Epidermal melanocyte (primary cell): ENCODE data around the gene ANKRD18B.
"Not testable (repeated sequence)": the region's sequence is repeated elsewhere in the genome, so short reads cannot be mapped to it uniquely, and the experiment has no call there.

ENCODE experiments used
- DNase-seq: peaks from one replicate; pipeline ENCODE4 v3.0.0; 2011; ENCODE audit warnings: low spot score; ENCODE audit not compliant: insufficient read length

ANKRD18B gene

DNA sequence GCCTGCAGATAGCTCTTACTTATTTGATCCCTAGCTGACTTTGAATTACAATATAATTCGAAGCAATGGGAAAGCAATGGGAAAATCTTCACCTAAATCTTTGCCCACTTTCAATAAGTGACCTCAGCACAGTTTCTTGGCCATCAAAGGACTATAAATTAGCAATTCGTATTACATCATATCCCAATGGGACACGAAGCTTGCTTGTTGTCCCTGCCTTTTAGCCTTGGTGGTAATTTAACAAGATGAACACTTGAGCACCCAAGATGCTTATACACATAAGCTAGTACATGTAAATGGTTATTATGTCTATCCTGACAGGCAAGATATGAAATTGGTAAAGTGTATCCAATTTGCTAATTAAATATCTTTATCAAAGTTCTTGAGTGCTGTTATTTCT is 9.9 kb downstream of the ANKRD18B start:
- DNase-seq, result not testable (repeated sequence)

DNA sequence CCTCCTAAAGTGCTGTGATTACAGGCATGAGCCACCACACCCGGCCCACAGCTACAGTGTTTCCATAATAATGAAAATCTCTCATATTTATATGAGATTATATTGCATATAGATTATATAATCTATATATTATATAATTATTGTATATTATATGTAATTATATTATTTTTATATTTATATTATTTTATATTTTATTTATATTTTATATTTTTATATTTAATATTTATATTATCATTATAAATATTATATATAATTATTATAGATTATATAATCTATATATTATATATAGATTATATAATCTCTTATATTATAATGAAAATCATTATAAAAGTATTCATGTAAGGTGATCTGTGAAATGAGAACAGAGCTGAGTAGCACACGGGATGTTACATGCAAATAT is 11.5 kb downstream of the ANKRD18B start:
- DNase-seq, result no peak

DNA sequence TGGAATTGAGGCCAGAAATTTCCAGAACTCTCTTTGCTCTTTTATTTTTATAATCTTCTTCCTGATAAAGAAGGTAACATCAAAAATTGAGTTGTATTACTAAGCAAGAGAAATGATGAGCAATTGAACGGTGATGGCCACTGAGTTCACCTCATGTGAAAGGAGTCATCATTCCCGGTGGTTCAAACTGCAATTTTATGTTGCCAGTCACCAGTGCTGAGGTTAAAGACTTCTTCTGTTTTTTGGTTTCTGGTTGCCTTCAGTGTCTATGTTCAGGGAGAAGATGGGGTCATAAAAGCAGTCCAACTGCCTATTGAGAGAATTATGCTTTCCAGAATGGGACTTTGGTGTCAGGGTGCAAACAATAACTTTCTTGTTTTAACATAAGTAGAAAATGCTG is 19.4 kb downstream of the ANKRD18B start:
- DNase-seq, result not testable (repeated sequence)

DNA sequence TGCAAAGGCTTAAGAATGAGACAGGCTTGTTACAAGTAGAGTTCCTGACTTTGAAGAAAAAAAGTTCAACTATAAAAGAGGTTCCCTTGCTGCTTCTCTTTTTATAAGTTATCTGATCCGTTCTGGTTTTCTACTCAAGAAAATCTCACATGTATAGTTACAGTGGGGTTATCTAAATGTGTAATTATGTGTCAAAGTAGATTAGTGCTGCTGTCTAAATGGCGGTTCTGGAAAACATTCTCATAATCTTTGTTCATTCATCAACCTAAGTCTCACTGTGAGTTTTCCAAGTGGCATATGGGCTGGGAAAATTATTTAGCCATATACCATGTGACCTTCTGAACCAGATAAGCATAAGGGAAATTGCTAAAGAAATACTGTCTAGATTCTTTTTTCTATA is 21.7 kb downstream of the ANKRD18B start:
- DNase-seq, result not testable (repeated sequence)

DNA sequence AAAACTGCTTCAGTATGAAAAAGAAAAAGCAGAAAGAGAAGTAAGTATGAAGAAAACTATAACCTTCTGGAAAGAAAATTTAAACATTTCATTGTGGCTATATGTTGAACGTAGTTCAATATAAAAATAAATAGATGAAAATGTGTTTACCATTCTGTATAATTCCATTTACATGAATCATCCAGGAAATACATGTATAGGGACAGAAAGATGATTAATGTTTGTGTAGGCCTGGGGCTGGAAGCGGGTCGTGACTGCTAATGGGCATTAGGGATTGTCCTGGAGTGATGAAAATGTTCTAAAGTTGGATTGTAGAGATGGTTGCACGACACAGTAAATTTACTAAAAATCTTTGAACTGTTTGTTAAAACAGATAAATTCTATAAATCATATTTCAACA is 24.8 kb downstream of the ANKRD18B start:
- not testable (repeated sequence) for DNase-seq

DNA sequence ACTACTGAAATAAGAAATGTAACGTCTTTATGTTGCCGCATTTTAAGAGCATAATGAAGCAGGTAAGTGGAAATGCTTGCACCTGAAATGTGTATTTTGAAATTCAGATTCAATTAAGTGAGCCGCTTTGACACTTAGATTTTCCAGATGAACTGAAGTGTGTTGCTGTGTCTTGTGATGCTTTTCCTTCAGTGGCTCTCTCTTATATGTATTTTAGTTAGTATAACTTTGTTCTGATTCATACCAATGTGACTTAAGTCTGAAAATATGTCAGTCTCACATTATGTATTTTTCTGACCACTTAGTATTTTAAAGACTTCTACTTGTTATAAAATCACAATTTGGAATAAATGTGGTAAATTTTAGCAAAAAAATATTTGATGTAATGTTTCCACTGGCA is 25.4 kb downstream of the ANKRD18B start:
- not testable (repeated sequence) for DNase-seq

DNA sequence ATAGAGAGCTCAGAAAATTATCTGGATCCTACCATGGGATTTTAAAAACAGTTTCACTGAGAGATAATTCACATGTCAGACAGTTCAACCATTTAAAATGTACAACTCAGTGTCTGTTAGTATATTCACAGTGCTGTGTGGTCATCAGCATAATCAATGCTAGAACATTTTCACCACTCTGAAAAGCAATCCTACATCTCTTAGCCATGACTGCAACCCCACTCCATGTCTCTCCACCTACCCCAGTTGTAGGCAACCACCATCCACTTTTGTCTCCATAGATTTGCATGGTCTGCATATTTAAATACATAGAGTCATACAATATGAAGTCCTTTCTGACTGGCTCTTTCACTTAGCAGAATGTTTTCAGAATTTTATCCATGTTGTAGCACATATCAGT is 27.1 kb downstream of the ANKRD18B start:
- DNase-seq, result not testable (repeated sequence)

DNA sequence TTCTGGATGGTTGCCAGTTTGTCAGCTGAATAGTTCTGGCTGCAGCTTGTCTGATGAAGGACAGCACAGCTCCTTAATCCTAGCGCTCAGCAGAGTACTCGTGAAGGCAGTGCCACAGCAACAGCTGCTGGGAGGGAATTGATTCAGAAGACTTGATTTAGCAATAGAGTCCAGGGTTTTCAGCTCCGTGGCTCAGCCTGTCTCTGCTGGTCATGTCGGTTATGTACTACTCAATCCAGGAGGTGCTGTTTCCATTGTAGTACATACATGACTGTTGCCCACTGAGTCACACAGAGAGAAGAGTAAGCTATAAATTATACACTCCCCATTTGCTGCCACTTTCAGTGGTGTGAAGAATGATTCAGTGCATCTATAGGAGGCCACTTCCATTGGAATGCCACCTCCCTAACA is 28.3 kb downstream of the ANKRD18B start:
- not testable (repeated sequence) for DNase-seq

DNA sequence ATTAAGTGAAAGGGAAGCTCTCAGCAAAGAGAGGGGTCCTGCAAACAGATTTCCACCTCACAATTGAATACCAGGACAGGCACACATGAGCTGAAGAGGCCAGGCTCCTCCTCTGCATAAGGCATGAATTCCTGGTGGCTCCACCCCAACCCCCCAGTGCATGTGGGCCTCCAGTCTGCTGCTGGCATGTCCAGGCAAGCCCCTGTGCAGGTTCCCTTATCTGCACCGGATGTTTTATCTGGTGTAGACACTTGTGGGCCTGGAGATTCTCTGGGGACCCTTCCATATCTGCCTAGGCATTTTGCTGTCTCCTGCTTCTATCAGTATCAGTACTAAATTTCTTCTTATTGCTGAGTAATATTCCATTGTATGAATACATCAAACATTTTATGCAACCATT is 36.2 kb downstream of the ANKRD18B start:
- not testable (repeated sequence) for DNase-seq

DNA sequence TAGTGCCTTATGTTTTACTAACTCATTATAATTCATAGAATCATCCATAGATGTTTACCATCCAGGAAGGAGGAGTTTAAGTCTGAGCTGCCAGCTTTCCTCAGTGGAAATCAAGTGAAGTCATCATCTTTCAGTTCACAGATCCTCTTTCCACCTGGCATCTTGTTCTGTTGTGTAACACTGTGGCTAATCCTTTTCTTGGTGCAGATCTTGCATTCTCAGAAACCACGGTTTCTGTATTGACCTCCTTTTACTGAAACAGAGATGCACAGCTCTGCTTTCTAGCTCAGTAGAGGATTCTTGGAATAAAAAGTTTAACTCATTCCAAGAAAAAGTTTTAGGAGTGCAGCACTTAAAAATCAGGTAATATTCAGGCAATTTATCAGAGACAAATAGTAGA is 38.1 kb downstream of the ANKRD18B start:
- not testable (repeated sequence) for DNase-seq

DNA sequence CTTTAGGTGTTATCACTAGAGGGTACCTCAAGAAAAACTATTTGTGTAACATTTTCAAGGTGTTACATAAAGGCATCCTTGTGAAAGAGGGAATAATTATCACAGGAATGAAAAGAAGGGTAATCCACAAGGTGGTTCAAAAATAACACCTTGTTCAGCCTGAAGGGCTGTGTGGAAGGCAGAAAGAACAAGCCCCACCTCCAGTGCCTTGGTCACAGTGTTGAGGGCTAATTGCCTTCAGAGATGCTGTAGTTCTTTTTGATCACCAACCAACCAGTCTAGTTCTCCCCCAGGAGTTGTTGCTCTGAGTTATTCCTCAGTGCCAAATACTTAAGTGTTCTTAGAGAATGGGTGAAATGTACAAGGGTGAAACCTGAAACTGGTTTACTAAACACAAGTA is 43.7 kb downstream of the ANKRD18B start:
- not testable (repeated sequence) for DNase-seq

DNA sequence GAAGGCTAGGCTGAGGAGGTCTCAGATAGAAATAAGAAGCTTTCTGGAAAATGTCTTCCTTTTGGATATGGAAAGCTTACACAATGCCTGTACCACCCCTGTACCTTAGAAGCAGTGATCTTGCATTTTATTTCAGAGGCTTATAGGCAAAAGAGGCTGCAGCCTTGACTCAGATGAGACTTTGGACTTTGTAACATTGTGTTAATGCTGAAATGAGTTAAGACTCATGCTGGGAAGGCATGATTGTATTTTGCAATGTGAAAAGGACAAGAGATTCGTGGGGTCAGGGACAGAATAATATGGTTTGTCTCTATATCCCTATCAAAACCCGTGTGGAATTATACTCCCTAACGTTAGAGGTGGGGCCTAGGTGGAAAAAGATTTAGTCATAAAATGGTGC is 53.7 kb downstream of the ANKRD18B start:
- DNase-seq, result not testable (repeated sequence)

DNA sequence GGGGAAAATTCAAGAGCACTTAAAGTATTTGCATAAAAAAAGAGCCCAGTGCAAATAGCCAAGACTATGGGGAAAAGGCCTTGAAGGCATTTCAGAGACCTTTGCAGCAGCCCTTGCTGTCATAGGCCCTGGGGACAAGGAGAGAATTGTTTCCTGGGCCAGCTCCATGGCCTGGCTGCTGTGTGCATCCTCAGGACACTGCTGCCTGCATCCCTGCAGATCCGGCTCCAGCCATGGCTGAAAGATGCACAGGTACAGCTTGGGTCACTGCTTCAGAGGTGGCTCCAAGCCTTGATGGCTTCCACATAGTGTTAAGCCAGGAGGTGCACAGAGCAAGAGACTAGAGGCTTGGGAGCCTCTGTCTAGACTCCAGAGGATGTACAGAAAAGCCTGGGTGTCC is 55.9 kb downstream of the ANKRD18B start:
- not testable (repeated sequence) for DNase-seq

DNA sequence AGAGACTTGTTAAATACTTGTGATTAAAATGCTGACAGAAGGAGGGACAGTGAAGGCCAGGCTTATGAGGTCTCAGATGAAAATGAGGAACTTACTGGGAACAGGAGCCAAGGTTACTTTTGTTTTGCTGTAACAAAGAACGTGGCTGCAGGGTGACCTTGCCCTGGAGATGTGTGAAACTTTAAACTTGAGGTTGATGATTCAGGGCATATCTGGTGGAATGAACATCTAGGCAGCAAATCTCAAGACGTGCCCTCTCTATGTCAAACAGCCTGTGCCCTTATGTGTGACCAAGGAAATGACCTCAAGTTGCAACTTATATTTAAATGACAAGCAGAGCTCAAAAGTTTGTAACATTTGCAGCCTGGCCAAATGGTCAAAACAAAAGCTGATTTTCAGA is 58.6 kb downstream of the ANKRD18B start:
- DNase-seq, result not testable (repeated sequence)

DNA sequence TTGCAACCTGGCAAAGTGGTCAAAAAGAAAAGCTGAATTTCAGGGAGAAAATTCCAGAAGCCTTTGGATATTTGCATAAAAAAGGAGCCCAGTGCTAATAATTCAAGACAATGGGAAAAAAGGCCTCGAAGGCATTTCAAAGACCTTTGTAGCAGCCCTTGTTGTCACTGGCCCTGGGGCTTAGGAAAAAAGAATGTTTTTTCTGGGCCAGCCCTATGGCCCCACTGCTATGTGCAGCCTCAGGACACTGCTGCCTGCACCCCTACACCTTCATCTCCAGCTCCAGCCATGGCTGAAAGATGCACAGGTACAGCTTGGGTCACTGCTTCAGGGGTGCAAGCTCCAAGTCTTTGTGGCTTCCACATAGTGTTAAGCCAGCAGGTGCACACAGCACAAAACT is 62.1 kb downstream of the ANKRD18B start:
- DNase-seq, result not testable (repeated sequence)

DNA sequence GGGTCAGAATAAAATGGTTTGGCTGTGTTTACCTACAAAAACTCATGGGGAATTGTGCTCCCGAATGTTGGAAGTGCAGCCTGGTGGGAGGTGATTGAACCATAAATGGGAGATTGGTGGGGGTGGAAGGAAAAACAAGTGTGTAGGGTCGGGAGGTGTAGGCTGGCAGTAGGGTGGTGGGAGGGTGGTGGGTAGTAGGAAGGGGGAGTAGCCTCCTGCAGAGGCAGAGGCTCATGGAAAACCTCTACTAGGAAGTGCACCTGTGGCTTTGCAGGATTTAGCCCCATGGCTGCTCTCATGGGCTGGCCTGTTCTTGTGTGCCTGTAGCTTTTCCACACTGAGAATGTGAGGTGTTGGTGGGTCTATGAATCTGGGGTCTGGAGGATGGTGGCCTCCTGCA is 63.7 kb downstream of the ANKRD18B start:
- DNase-seq, result not testable (repeated sequence)

DNA sequence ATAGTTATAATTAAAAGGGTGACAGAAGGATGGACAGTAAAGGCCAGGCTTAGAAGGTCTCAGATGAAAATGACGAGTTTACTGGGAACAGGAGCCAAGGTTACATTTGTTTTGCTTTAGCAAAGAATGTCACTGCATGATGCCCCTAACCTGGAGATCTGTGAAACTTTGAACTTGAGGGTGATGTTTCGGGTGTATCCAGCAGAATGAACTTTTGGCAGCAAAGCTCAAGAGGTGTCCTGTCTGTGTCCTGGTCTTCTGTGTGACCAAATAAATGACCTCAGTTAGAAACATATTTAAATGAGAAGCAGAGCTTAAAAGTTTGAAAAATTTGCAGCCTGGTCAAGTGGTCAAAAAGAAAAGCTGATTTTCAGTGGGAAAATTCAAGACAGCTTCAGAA is 64.8 kb downstream of the ANKRD18B start:
- not testable (repeated sequence) for DNase-seq

DNA sequence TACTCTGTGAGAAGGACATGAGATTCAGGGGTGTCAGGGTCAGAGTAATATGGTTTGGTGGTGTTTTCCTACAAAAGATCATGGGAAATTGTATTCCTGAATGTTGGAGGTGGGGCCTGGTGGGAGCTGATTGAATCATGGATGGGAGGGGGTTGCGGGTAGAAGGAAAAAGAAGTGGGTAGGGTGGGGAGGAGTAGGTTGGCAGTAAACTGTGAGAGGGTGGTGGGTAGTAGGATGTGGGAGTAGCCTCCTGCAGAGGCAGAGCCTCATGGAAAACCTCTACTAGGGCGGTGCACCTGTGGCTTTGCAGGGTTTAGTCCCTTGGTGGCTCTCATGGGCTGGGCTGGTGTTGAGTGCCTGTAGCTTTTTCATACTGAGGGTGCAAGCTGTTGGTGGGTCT is 66.8 kb downstream of the ANKRD18B start:
- not testable (repeated sequence) for DNase-seq

DNA sequence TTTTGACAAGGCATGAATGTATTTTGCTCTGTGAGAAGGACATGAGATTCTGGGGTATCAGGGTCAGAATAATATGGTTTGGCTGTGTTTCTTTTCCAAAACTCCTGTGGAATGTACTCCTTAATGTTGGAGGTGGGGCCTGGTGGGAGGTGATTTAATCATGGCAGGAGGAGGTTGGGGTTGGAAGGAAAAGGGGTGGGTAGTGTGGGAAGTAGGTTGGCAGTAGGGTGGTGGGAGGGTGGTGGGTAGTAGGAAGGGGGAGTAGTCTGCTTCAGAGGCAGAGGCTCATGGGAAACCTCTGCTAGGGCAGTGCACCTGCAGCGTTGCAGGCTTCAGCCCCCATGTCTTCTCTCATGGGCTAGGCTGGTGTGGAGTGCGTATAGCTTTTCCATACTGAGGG is 72.9 kb downstream of the ANKRD18B start:
- not testable (repeated sequence) for DNase-seq

DNA sequence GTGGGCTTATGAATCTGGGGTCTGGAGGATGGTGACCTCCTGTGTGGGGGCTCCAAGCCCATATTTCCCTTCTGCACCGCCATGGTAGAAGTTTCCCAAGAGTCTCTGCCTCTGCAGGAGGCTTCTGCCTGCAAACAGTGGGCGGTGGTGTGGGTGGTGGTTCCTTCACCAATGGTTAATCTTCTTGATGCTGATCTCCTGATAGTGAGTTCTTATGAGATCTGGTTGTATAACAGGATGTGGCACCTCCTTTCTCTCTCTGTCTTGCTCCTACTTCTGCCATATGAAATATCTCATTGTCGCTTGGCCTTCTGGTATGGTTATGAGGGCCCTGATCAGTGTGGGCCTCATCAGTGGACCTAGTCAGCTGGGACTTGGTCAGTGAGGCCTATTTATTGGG is 73.3 kb downstream of the ANKRD18B start:
- not testable (repeated sequence) for DNase-seq

DNA sequence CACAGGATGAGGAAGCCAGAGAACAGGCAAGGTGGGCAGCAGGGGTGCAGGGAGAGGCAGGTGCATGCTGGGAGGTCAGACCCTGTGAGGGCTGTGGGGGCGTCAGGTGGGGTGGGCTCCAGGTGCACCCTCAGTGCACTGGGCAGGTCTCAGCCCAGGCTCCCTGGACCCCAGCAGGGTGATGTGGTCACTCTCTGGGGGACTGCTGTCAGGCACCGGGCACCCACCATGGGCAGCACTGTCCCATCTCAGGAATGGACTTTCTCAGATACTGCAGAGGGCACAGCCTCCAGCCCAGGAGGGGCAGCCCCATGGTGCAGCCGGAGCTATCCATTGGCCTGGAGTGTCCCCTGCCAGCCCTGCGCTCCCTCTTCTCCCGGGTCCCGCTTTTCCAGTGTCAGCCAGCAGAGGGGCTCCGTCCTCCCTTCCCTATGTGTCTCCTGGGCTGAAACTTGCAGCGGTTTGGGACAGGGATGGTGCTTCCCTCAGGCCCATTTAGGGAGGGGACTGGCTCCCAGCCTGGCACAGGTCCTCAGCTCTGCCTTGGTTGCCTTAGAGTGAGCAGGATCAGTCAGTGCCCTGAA is 74.8 kb downstream of the ANKRD18B start:
- not testable (repeated sequence) for DNase-seq

DNA sequence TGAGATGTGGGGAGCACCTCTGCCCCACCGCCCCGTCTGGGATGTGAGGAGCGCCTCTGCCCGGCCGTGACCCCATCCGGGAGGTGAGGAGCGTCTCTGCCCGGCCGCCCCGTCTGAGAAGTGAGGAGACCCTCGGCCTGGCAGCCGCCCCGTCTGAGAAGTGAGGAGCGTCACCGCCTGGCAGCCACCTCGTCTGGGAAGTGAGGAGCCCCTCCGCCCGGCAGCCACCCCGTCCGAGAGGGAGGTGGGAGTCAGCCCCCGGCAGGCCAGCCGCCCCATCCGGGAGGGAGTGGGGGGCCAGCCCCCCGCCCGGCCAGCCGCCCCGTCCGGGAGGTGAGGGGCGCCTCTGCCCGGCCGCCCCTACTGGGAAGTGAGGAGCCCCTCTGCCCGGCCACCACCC is 76.9 kb downstream of the ANKRD18B start:
- not testable (repeated sequence) for DNase-seq

DNA sequence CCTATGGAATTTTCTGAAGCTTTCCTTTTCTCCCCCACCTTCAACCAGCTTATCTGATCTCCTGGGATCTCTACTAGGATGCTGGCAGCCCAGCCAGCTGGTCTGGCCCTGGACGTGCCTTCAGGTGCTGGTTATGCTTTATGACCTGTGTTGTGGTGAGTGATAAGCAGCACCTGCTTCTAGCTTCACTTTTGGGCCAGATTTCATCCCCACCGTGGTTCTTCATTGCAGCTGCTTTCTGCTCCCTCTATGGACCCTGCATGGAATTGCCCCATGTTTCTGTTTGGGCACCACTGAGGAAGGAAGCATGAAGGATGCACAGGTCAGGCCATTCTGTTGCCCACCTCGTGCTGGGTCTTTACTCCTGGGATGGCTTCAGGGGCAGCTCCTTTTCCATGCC is 80.2 kb downstream of the ANKRD18B start:
- DNase-seq, result not testable (repeated sequence)

DNA sequence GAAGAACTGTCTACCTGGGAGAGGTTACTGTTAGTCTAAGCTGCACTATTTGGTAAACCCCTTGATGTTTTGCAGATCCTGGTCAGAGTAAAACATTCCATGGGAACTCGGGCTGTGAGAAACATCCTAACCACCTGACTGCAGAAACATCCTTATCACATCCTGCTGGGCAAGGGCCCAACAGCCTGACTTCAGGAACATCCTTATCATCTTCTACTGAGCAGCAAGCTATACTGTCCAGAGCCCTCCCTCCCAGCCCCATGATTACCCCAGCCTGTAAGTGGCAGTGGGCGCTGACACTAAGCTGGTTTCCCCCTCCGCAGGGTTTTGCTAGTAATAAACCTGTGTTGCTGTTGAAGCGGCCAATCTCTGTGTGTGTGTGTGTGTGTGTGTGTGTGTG is 80.9 kb downstream of the ANKRD18B start:
- DNase-seq, result not testable (repeated sequence)
